Measurements from ENCODE around the gene CCDC66. TPM values are rescaled to one million over a fixed set of nuclear protein-coding genes. Genes with fewer than 3 reads are reported as not detected.

CCDC66 gene
- total and polyA plus RNA-seq, 2 of the 8 experiments (the other 6 are each of a cell fraction or from before 2014, with no cell fraction given): 9.6 to 29.3 TPM

- H3K14ac ChIP-seq (ENCODE audit: insufficient read length): no peak overlapping the region
- no peak overlapping the region for H4K8ac ChIP-seq (ENCODE audit: extremely low read depth, insufficient read depth, low read length)
- no peak overlapping the region for H3K4me3 ChIP-seq (ENCODE audit: extremely low read depth in 1 of 4, insufficient read depth in 2 of 4, low read depth in 3 of 4, low read length in 4 of 4)
- CTCF ChIA-PET (ENCODE audit: partially characterized antibody): no interaction called here
- H2AK5ac ChIP-seq (ENCODE audit: low read depth, low read length): no peak overlapping the region
- H4K20me1 ChIP-seq (replicated peaks in 1 of 2; ENCODE audit: control insufficient read depth in 1 of 2, insufficient read depth in 2 of 2, low read length in 2 of 2): peaks cover 0 to 2% of the 10 kb centered on the region in 2 experiments
- peaks cover 7 to 40% (median 16%) of the 10 kb centered on the region in 4 experiments for H3K36me3 ChIP-seq (ENCODE audit: control insufficient read depth in 2 of 4, insufficient read depth in 4 of 4, low read length in 3 of 4)
- no peak overlapping the region for H2BK20ac ChIP-seq (ENCODE audit: low read length)
- H3K27me3 ChIP-seq (replicated peaks in 1 of 4; ENCODE audit: control insufficient read depth in 3 of 4, extremely low read depth in 1 of 4, insufficient read depth in 3 of 4, low read length in 3 of 4): no peaks in the 10 kb centered on the region
- WGBS, 2 experiments (ENCODE audit: extremely low coverage in 1 of 2, insufficient coverage in 1 of 2, insufficient read length in 1 of 2, insufficient replicate concordance in 2 of 2, low coverage in 1 of 2, low lambda C conversion rate in 2 of 2, missing lambda C conversion rate in 1 of 2): 100% methylated on average over 1 of the region's 1 CpG; no CpG with 5 or more reads in 1 of the 2 experiments
- FAIRE-seq (no peak), DNase-seq (ENCODE audit: low read depth in 1 of 2, low spot score in 2 of 2) (no peak)
- no peak overlapping the region for H3K18ac ChIP-seq (ENCODE audit: extremely low read depth, low read length)
- no peaks in the 10 kb centered on the region; the same call in 1 of the 2 replicates for H3K79me1 ChIP-seq (ENCODE audit: low read depth, low read length)
- H2BK12ac ChIP-seq (ENCODE audit: low read depth, low read length): no peak overlapping the region
- no peaks in the 10 kb centered on the region for H3K79me2 ChIP-seq (ENCODE audit: control insufficient read depth in 1 of 2, insufficient read depth in 2 of 2, low read length in 2 of 2)
- no peaks in the 10 kb centered on the region for H3K9me3 ChIP-seq (ENCODE audit: insufficient read depth in 2 of 2, low read depth in 1 of 2, low read length in 1 of 2)
- H4K91ac ChIP-seq (replicated peaks; ENCODE audit: insufficient read length, low read length): no peak overlapping the region
- no peak overlapping the region for H2BK5ac ChIP-seq (ENCODE audit: low read depth, low read length)
- H3K23me2 ChIP-seq (ENCODE audit: low read depth, low read length): no peaks in the 10 kb centered on the region
- H2AFZ ChIP-seq (ENCODE audit: low read length): no peak overlapping the region
- no peak overlapping the region for H3K27ac ChIP-seq (ENCODE audit: low read depth, low read length)
- no peaks in the 10 kb centered on the region for H3K4me1 ChIP-seq (replicated peaks in 1 of 4; ENCODE audit: control insufficient read depth in 3 of 4, insufficient read depth in 4 of 4, low read length in 3 of 4)
- H3K23ac ChIP-seq (ENCODE audit: insufficient read length): no peak overlapping the region
- no peak overlapping the region for H3K9ac ChIP-seq (replicated peaks in 1 of 4; ENCODE audit: extremely low read depth in 1 of 4, low read depth in 3 of 4, low read length in 3 of 4)
- H4K5ac ChIP-seq (ENCODE audit: insufficient read length, low read depth, low read length): no peak overlapping the region
- no peak overlapping the region for H3K4ac ChIP-seq (replicated peaks; ENCODE audit: insufficient read length, low read depth, low read length)
- no peak overlapping the region for H3K4me2 ChIP-seq (ENCODE audit: insufficient read depth in 1 of 2, low read depth in 2 of 2, low read length in 2 of 2)
- TF ChIP-seq HDAC6 (IDR thresholded peaks at IDR 0.05; ENCODE audit: low read depth, low read length) (no peak), YY1 (IDR thresholded peaks at IDR 0.05; ENCODE audit: low read depth, low read length) (no peak), BRCA1 (IDR thresholded peaks at IDR 0.05; ENCODE audit: low read depth, low read length) (no peak), KDM5A (IDR thresholded peaks at IDR 0.05; ENCODE audit: low read length) (no peak), SP1 (IDR thresholded peaks at IDR 0.05; ENCODE audit: low read depth, low read length) (no peak), CBX5 (IDR thresholded peaks at IDR 0.05; ENCODE audit: low read depth, low read length) (no peak)
- no peak overlapping the region for H2BK120ac ChIP-seq (replicated peaks; ENCODE audit: low read depth, low read length)
- no peak overlapping the region for H2BK15ac ChIP-seq (ENCODE audit: low read length)
- POLR2A ChIA-PET (ENCODE audit: partially characterized antibody): no interaction called here
- H3K56ac ChIP-seq (replicated peaks; ENCODE audit: insufficient read length, low read depth, low read length): no peak overlapping the region
Measured at GRCh38 chr3:56630966-56631365, 74.0 kb downstream of the CCDC66 start.
